IMR-90 (cell line): ENCODE results near the gene ZNF620. TPM values are rescaled to one million over a fixed set of nuclear protein-coding genes. Genes with fewer than 3 reads are reported as not detected.

Experiments used
- ATAC-seq: fragments of 200-7000 bp; cut with Tn5 transposase; 2 replicates; pipeline ENCODE4 v1.9.1; 2020; ENCODE audit warnings: low read depth, mild to moderate bottlenecking, moderate library complexity
- BruUV-seq: library from RNA; stranded (reverse); fragments of 400-500 nt; replicated peaks from 2 replicates; lab custom pipeline; 2021; lab: Mats Ljungman, UMichigan
- CTCF ChIA-PET: fragments of 300-600 bp; formaldehyde crosslinking; extraction: SDS; loops from one replicate; lab custom pipeline; 2021; ENCODE audit warnings: antibody characterized with exemption; lab: Yijun Ruan, JAX
- POLR2A ChIA-PET: fragments of 300-600 bp; sonication (Branson Sonifier 250); formaldehyde crosslinking; loops from one replicate; lab custom pipeline; 2022; ENCODE audit warnings: antibody characterized with exemption; ENCODE audit not compliant: unreplicated experiment; lab: Charles Lee
- DNase-seq: peaks from one replicate; pipeline ENCODE4 v3.0.0; 2013
- H2AFZ ChIP-seq: replicated peaks from 2 replicates; pipeline ENCODE3; 2013; ENCODE audit warnings: low read length, mild to moderate bottlenecking; ENCODE audit not compliant: poor library complexity
- H2AK5ac ChIP-seq: 2 replicates; pipeline ENCODE4 v1.6.1; 2013; ENCODE audit warnings: low read depth, low read length, inconsistent platforms
- H2AK9ac ChIP-seq: replicated peaks from 2 replicates; pipeline ENCODE3; 2013; ENCODE audit warnings: mild to moderate bottlenecking, low read depth, low read length, moderate library complexity; ENCODE audit not compliant: poor library complexity
- H2BK120ac ChIP-seq: 2 replicates; pipeline ENCODE4 v1.6.1; 2013; ENCODE audit warnings: low read depth, low read length, inconsistent platforms
- H2BK15ac ChIP-seq: 3 replicates; pipeline ENCODE4 v1.6.1; 2013; ENCODE audit warnings: low read depth, low read length, inconsistent platforms
- H2BK20ac ChIP-seq: 2 replicates; pipeline ENCODE4 v1.6.1; 2013; ENCODE audit warnings: low read depth, mild to moderate bottlenecking, inconsistent platforms, low read length, moderate library complexity
- H2BK5ac ChIP-seq: 2 replicates; pipeline ENCODE4 v1.6.1; 2013; ENCODE audit warnings: mild to moderate bottlenecking, low read depth, low read length, inconsistent platforms; ENCODE audit not compliant: poor library complexity, severe bottlenecking
- H3K14ac ChIP-seq: replicated peaks from 2 replicates; pipeline ENCODE4 v1.6.1; 2013; ENCODE audit warnings: low read depth, low read length, inconsistent platforms
- H3K18ac ChIP-seq: 2 replicates; pipeline ENCODE4 v1.6.1; 2013; ENCODE audit warnings: low read depth, low read length, control low read depth
- H3K23ac ChIP-seq: 2 replicates; pipeline ENCODE4 v1.6.1; 2013; ENCODE audit warnings: low read depth, low read length, inconsistent platforms
- H3K27ac ChIP-seq: 2 replicates; pipeline ENCODE4 v1.5.1; 2013; ENCODE audit warnings: mild to moderate bottlenecking, control low read depth, low read length; ENCODE audit not compliant: insufficient read depth
- H3K27me3 ChIP-seq: 2 replicates; pipeline ENCODE4 v1.6.1; 2013; ENCODE audit warnings: low read length; ENCODE audit not compliant: control insufficient read depth, insufficient read depth
- H3K36me3 ChIP-seq: 2 replicates; pipeline ENCODE4 v1.6.1; 2013; ENCODE audit warnings: low read length, mixed read lengths; ENCODE audit not compliant: control insufficient read depth, insufficient read depth
- H3K4ac ChIP-seq: 2 replicates; pipeline ENCODE4 v1.6.1; 2013; ENCODE audit warnings: low read depth, low read length, inconsistent platforms
- H3K4me1 ChIP-seq: 2 replicates; pipeline ENCODE4 v1.6.1; 2013; ENCODE audit warnings: low read length, mixed read lengths; ENCODE audit not compliant: control insufficient read depth, insufficient read depth
- H3K4me2 ChIP-seq: 2 replicates; pipeline ENCODE4 v1.6.1; 2013; ENCODE audit warnings: low read depth, mild to moderate bottlenecking, control low read depth, low read length, moderate library complexity
- H3K4me3 ChIP-seq: 2 replicates; pipeline ENCODE4 v1.5.1; 2013; ENCODE audit warnings: low read depth, mild to moderate bottlenecking, control low read depth, low read length, moderate library complexity; ENCODE audit not compliant: insufficient read depth
- H3K56ac ChIP-seq: 2 replicates; pipeline ENCODE4 v1.6.1; 2013; ENCODE audit warnings: low read length, inconsistent platforms; ENCODE audit not compliant: insufficient read depth; ENCODE audit errors: extremely low read depth
- H3K79me1 ChIP-seq, 2 experiments: 2 replicates each; pipeline ENCODE4 v1.6.1; 2013; ENCODE audit warnings: low read length in 2 of 2, inconsistent platforms in 1 of 2, low read depth in 1 of 2
- H3K9ac ChIP-seq: 2 replicates; pipeline ENCODE4 v1.6.1; 2013; ENCODE audit warnings: low read depth, low read length, control low read depth
- H3K9me1 ChIP-seq: 2 replicates; pipeline ENCODE4 v1.6.1; 2013; ENCODE audit warnings: low read length, inconsistent platforms; ENCODE audit not compliant: insufficient read depth
- H3K9me3 ChIP-seq: 2 replicates; pipeline ENCODE4 v1.6.1; 2013; ENCODE audit warnings: low read length; ENCODE audit not compliant: control insufficient read depth, insufficient read depth
- H4K20me1 ChIP-seq: 2 replicates; pipeline ENCODE4 v1.6.1; 2013; ENCODE audit warnings: low read length, inconsistent platforms; ENCODE audit not compliant: insufficient read depth
- H4K5ac ChIP-seq: 2 replicates; pipeline ENCODE4 v1.6.1; 2013; ENCODE audit warnings: mild to moderate bottlenecking, low read depth, low read length, control low read depth
- H4K8ac ChIP-seq, 2 experiments: 2 replicates each; pipeline ENCODE4 v1.6.1; 2013; ENCODE audit warnings: low read depth in 2 of 2, low read length in 2 of 2, control low read depth in 1 of 2, inconsistent platforms in 1 of 2
- H4K91ac ChIP-seq: 2 replicates; pipeline ENCODE4 v1.6.1; 2013; ENCODE audit warnings: low read depth, low read length, inconsistent platforms; ENCODE audit not compliant: insufficient read depth
- POLR2A ChIP-seq: IDR thresholded peaks from 2 replicates; pipeline ENCODE4 v1.6.1; 2012; ENCODE audit warnings: mild to moderate bottlenecking, low read depth, low read length
- RCOR1 ChIP-seq: IDR thresholded peaks from 2 replicates; pipeline ENCODE4 v1.6.1; 2012; ENCODE audit warnings: mild to moderate bottlenecking, low read length, improper control_type of control experiment; ENCODE audit not compliant: insufficient replicate concordance
- WGBS, 2 experiments: methylation state at CpG; one replicate each; pipeline versions ENCODE4 v1.1.5 to v1.1.7; 2013; ENCODE audit warnings: missing lambda C conversion rate in 2 of 2; ENCODE audit not compliant: insufficient read length in 1 of 2; ENCODE audit errors: extremely low coverage in 2 of 2; 5-methylcytosine and 5-hydroxymethylcytosine counted together
- dilution Hi-C: fragments of 300-500 bp; cut with HindIII; formaldehyde crosslinking; loops from one replicate; pipeline ENCODE4 v1.14.3; 2018; ENCODE audit warnings: low sequenced_read_pairs; ENCODE audit not compliant: unreplicated experiment
- in situ Hi-C: fragments of 300-500 bp; cut with MboI; formaldehyde crosslinking; loops from 3 replicates; pipeline ENCODE4 v1.14.3; 2019; ENCODE audit warnings: low sequenced_read_pairs, inconsistent platforms, mixed read lengths
- intact Hi-C: fragments of 100-400 bp; cut with micrococcal nuclease; formaldehyde crosslinking; loops from 2 replicates; pipeline ENCODE4 v1.10.0; 2022
- polyA plus RNA-seq, 3 experiments: library from polyadenylated mRNA; depleted of rRNA; stranded (reverse); fragments of >200 nt; gene quantifications; 2 replicates each; pipeline ENCODE4 v1.2.3, GENCODE V29; 2012; ENCODE audit warnings: low replicate concordance in 1 of 3
- total RNA-seq: library from RNA; depleted of rRNA; stranded (reverse); fragments of >200 nt; gene quantifications from 2 replicates; pipeline ENCODE4 v1.2.3, GENCODE V29; 2012

ZNF620 gene
- total and polyA plus RNA-seq, 2 of the 4 experiments (the other 2 are of a cell fraction): 0.48 to 0.72 TPM

GRCh38 chr3:40476478-40477470 lies 29.1 kb upstream of the ZNF620 start, which contains the start of gene ZNF619:
Gene ZNF619 (plus strand): TSS chr3:40477122. CDS start chr3:40477980, 858 bp downstream.
- in situ Hi-C loops: no loop called here
- H2AK5ac ChIP-seq: no peak within 1 kb of the TSS
- peaks cover 9% of the 10 kb centered on the region for H3K9me1 ChIP-seq
- peak within 1 kb of the TSS; percentile 17; the same call in 1 of the 2 replicates for H3K18ac ChIP-seq
- H3K79me1 ChIP-seq: peaks cover 8 to 11% of the 10 kb centered on the region in 2 experiments; a peak in 3 of 4 replicates
- ATAC-seq: peak; percentile 99
- peak within 1 kb of the TSS; percentile 67 for H4K91ac ChIP-seq
- peak within 1 kb of the TSS; percentile 95 to 96 for H4K8ac ChIP-seq
- H2BK120ac ChIP-seq: 0 out of 2 replicates have a peak within 1 kb of the TSS, but pooled peaks have one; percentile 20
- no peaks in the 10 kb centered on the region for H3K9me3 ChIP-seq
- 0 out of 2 replicates have a peak within 1 kb of the TSS, but pooled peaks have one; percentile 39 for H3K56ac ChIP-seq
- peak within 1 kb of the TSS; percentile 56 for H2AK9ac ChIP-seq
- peak within 1 kb of the TSS; percentile 83 for H3K4ac ChIP-seq
- no peak within 1 kb of the TSS for H2BK20ac ChIP-seq
- peak within 1 kb of the TSS; percentile 84 for H3K9ac ChIP-seq
- peak; percentile 73 for DNase-seq
- no peaks in the 10 kb centered on the region for H4K20me1 ChIP-seq
- no peak within 1 kb of the TSS for H2BK15ac ChIP-seq
- H2BK5ac ChIP-seq: no peak within 1 kb of the TSS
- intact Hi-C loops: loop anchor here (1.0 kb wide), 1 partner anchor 48 kb away; the partner anchor contains the start of gene ZNF621
- peak within 1 kb of the TSS; percentile 70 for H3K4me3 ChIP-seq
- peak within 1 kb of the TSS; percentile 87 for H2AFZ ChIP-seq
- peaks cover 3% of the 10 kb centered on the region for H3K4me1 ChIP-seq
- no peaks in the 10 kb centered on the region; the same call in 1 of the 2 replicates for H3K36me3 ChIP-seq
- 0% methylated on average over 9 of the region's 48 CpGs; no CpG with 5 or more reads in 1 of the 2 experiments for WGBS, 2 experiments
- H4K5ac ChIP-seq: peak within 1 kb of the TSS; percentile 98
- BruUV-seq: no TSS peak
- ChIA-PET CTCF (interaction anchor here (1.1 kb wide), 1 partner anchor 12 kb away, joined by 3 read pairs; no protein-coding TSS in a partner anchor), POLR2A (no interaction called here)
- peak within 1 kb of the TSS; percentile 39; the same call in 1 of the 2 replicates for H3K23ac ChIP-seq
- H3K27ac ChIP-seq: peak within 1 kb of the TSS; percentile 41
- dilution Hi-C loops: no loop called here
- peak within 1 kb of the TSS; percentile 84 for H3K4me2 ChIP-seq
- TF ChIP-seq RCOR1: no peak
- 0 out of 2 replicates have a peak, but pooled peaks have one; percentile 27 for TF ChIP-seq POLR2A
- peak within 1 kb of the TSS; percentile 83 for H3K14ac ChIP-seq
- no peaks in the 10 kb centered on the region for H3K27me3 ChIP-seq
